Endothelial cell of umbilical vein (primary cell): ENCODE data around the gene MRPL33. TPM values are rescaled to one million over a fixed set of nuclear protein-coding genes. Genes with fewer than 3 reads are reported as not detected.

Experiments used
- BruUV-seq: library from RNA; stranded (reverse); fragments of 400-500 nt; replicated peaks from 2 replicates; lab custom pipeline; 2021; lab: Mats Ljungman, UMichigan
- CTCF ChIA-PET: fragments of 300-600, 350-600 bp; sonication (Branson Sonifier 250); formaldehyde crosslinking; loops from one replicate; lab custom pipeline; 2021; ENCODE audit warnings: antibody characterized with exemption, inconsistent platforms; lab: Charles Lee
- POLR2A ChIA-PET: fragments of 300-600, 350-600 bp; sonication (Branson Sonifier 250); formaldehyde crosslinking; loops from one replicate; lab custom pipeline; 2021; ENCODE audit warnings: antibody characterized with exemption, inconsistent platforms; lab: Charles Lee
- DNase-seq: peaks from one replicate; pipeline ENCODE4 v3.0.0-alpha.2; 2011; ENCODE audit warnings: low read depth, low spot score
- FAIRE-seq: peaks from 2 replicates; lab custom pipeline; 2011; peaks lifted over from hg19 to GRCh38; lab: Jason Lieb, UNC
- H2AFZ ChIP-seq: 2 replicates; pipeline ENCODE4 v1.6.0; 2012; ENCODE audit warnings: low read depth, low read length, control low read depth, inconsistent platforms
- H3K27ac ChIP-seq: 2 replicates; pipeline ENCODE4 v1.5.1; 2011; ENCODE audit warnings: low read depth, mild to moderate bottlenecking, control low read depth, low read length, moderate library complexity; ENCODE audit not compliant: insufficient read depth
- H3K27me3 ChIP-seq, 2 experiments: 2 replicates each; pipeline versions ENCODE4 v1.6.0 to v1.6.1; 2011; ENCODE audit warnings: low read length in 2 of 2, mixed read lengths in 1 of 2; ENCODE audit not compliant: control insufficient read depth in 2 of 2, insufficient read depth in 2 of 2
- H3K36me3 ChIP-seq, 2 experiments: 2 replicates in 1 of 2; 3 replicates in 1 of 2; pipeline ENCODE4 v1.5.1; 2011; ENCODE audit warnings: low read length in 2 of 2, mild to moderate bottlenecking in 1 of 2, moderate library complexity in 1 of 2; ENCODE audit not compliant: control insufficient read depth in 2 of 2, insufficient read depth in 2 of 2; ENCODE audit errors: extremely low read depth in 1 of 2
- H3K4me1 ChIP-seq: 3 replicates; pipeline ENCODE4 v1.5.1; 2011; ENCODE audit warnings: mild to moderate bottlenecking, low read length; ENCODE audit not compliant: control insufficient read depth, insufficient read depth; ENCODE audit errors: extremely low read depth
- H3K4me2 ChIP-seq: 2 replicates; pipeline ENCODE4 v1.6.1; 2011; ENCODE audit warnings: low read length, control low read depth, mixed read lengths; ENCODE audit not compliant: insufficient read depth
- H3K4me3 ChIP-seq, 3 experiments: fragments of 200-600 bp in 1 of 3; sonication (generic), shearing (Covaris generic) in 1 of 3; replicated peaks in 1 of 3; 2 replicates each; pipeline ENCODE4 v1.5.1; 2011 to 2016; ENCODE audit warnings: control low read depth in 3 of 3, low read length in 3 of 3, mild to moderate bottlenecking in 2 of 3, inconsistent platforms in 1 of 3, low read depth in 1 of 3, moderate library complexity in 1 of 3; ENCODE audit not compliant: insufficient read depth in 1 of 3
- H3K79me2 ChIP-seq: 2 replicates; pipeline ENCODE4 v1.6.0; 2012; ENCODE audit warnings: low read length, inconsistent platforms; ENCODE audit not compliant: control insufficient read depth, insufficient read depth
- H3K9ac ChIP-seq: replicated peaks from 2 replicates; pipeline ENCODE3; 2011; ENCODE audit warnings: low read length, control low read depth; ENCODE audit not compliant: insufficient read depth; ENCODE audit errors: extremely low read depth
- H3K9me1 ChIP-seq: replicated peaks from 3 replicates; pipeline ENCODE4 v1.6.0; 2011; ENCODE audit warnings: mild to moderate bottlenecking, low read length; ENCODE audit not compliant: control insufficient read depth, insufficient read depth; ENCODE audit errors: extremely low read depth
- H3K9me3 ChIP-seq: replicated peaks from 2 replicates; pipeline ENCODE4 v1.5.1; 2012; ENCODE audit warnings: low read length, inconsistent platforms; ENCODE audit not compliant: control insufficient read depth, insufficient read depth
- H4K20me1 ChIP-seq: replicated peaks from 2 replicates; pipeline ENCODE3; 2011; ENCODE audit warnings: mild to moderate bottlenecking, low read length; ENCODE audit not compliant: control insufficient read depth, insufficient read depth; ENCODE audit errors: extremely low read depth
- EZH2 ChIP-seq: IDR thresholded peaks from 2 replicates; pipeline ENCODE4 v1.6.1; 2012; ENCODE audit warnings: borderline replicate concordance, low read depth, mild to moderate bottlenecking, moderate library complexity, low read length, inconsistent platforms; ENCODE audit not compliant: severe bottlenecking
- FOS ChIP-seq: IDR thresholded peaks from 2 replicates; pipeline ENCODE4 v1.6.1; 2011; ENCODE audit warnings: mild to moderate bottlenecking, low read length, moderate library complexity, borderline replicate concordance; ENCODE audit not compliant: insufficient read depth
- GATA2 ChIP-seq: IDR thresholded peaks from 2 replicates; pipeline ENCODE4 v1.7.0; 2011; ENCODE audit warnings: low read depth, mild to moderate bottlenecking, moderate library complexity, mixed read lengths, low read length; ENCODE audit not compliant: insufficient read length, insufficient read depth
- JUN ChIP-seq: IDR thresholded peaks from 2 replicates; pipeline ENCODE4 v1.6.1; 2011; ENCODE audit warnings: borderline replicate concordance, low read depth; ENCODE audit not compliant: insufficient read length, insufficient read depth
- MAX ChIP-seq: IDR thresholded peaks from 2 replicates; pipeline ENCODE4 v1.6.1; 2011; ENCODE audit not compliant: insufficient read depth, insufficient read length
- MYC ChIP-seq: IDR thresholded peaks from one replicate; pipeline ENCODE4 v1.6.1; 2011; ENCODE audit warnings: mild to moderate bottlenecking, low read depth, low read length
- POLR2A ChIP-seq: IDR thresholded peaks from 2 replicates; pipeline ENCODE4 v1.6.1; 2012; ENCODE audit warnings: low read depth, mild to moderate bottlenecking, control low read depth, low read length
- POLR2AphosphoS5 ChIP-seq: IDR thresholded peaks from 2 replicates; pipeline ENCODE4 v1.6.1; 2012; ENCODE audit warnings: low read depth, mild to moderate bottlenecking, control low read depth, low read length, moderate library complexity; ENCODE audit not compliant: insufficient read depth
- dilution Hi-C: fragments of 300-500 bp; cut with MboI; formaldehyde crosslinking; loops from one replicate; pipeline ENCODE4 v1.15.0; 2019; ENCODE audit warnings: low sequenced_read_pairs; ENCODE audit not compliant: extremely low pct_ligation_motif_present
- intact Hi-C: fragments of 100-400 bp; cut with micrococcal nuclease; formaldehyde crosslinking; loops from one replicate; pipeline ENCODE4 v1.10.0; 2022
- polyA plus RNA-seq, 4 experiments: library from polyadenylated mRNA; depleted of rRNA in 3 of 4; stranded (reverse) in 3 of 4; unstranded in 1 of 4; fragments of >200 nt; gene quantifications; 2 replicates each; pipeline versions ENCODE4 v1.2.1 to v1.2.3, GENCODE V29; 2011 to 2012; ENCODE audit warnings: missing spikeins in 1 of 4
- total RNA-seq: library from RNA; stranded (reverse); gene quantifications from 2 replicates; pipeline ENCODE4 v1.2.3, GENCODE V29; 2021
- TF ChIP-seq, protein P1 (sequence below), 2 donors: IDR thresholded peaks; 1 replicate in 1 of 2; 2 replicates in 1 of 2; pipeline ENCODE4 v1.5.1; 2011; ENCODE audit warnings: low read length in 2 of 2, mild to moderate bottlenecking in 2 of 2, moderate library complexity in 2 of 2, control low read depth in 1 of 2, inconsistent platforms in 1 of 2, low read depth in 1 of 2; ENCODE audit not compliant: insufficient read depth in 1 of 2; ENCODE audit errors: extremely low read depth in 1 of 2

Gene MRPL33
- total and polyA plus RNA-seq, 2 donors (not counting 3 experiments of a cell fraction or from before 2014, with no cell fraction given) = 36.1 to 97.4 TPM

DNA sequence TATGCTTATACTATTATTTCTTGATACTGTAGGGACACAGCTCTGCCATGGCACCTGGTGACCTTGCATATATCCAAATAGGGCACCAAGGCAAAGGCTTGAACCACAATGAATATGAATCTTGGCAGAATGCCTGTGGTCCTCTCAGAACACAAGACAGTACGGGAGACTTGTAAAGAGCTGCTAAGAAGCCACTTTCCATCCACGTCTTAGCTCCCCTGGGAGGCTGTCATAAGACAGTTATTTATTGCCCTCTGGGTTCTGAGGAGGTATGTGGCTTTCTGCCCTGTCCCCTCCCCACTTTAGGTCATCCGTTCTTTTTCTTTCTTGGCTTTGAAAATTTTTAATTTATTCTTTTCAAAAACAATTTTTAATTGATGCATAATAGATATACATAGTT lies 29.8 kb upstream of the MRPL33 start:
- H3K27ac ChIP-seq = no peak overlapping the region
- FAIRE-seq (no peak), DNase-seq (no peak)
- dilution Hi-C loops (loop anchor here (25.0 kb wide), 1 partner anchor 671 kb away; no protein-coding TSS in a partner anchor), intact Hi-C loops (no loop called here)
- H3K4me3 ChIP-seq = no peak overlapping the region
- TF ChIP-seq MAX (no peak), MYC (no peak), JUN (no peak)
- ChIA-PET CTCF (interaction anchor here (2.0 kb wide), 1 partner anchor 18 kb away, joined by 10 read pairs; no protein-coding TSS in a partner anchor), POLR2A (no interaction called here)
- no peaks in the 10 kb centered on the region for H3K27me3 ChIP-seq
- no TSS peak for BruUV-seq
- no peaks in the 10 kb centered on the region for H3K36me3 ChIP-seq
- H3K9me1 ChIP-seq = no peaks in the 10 kb centered on the region
- H4K20me1 ChIP-seq = no peaks in the 10 kb centered on the region
- no peaks in the 10 kb centered on the region for H3K9me3 ChIP-seq
- no peak overlapping the region for H2AFZ ChIP-seq
- H3K79me2 ChIP-seq = no peaks in the 10 kb centered on the region
- no peak overlapping the region for H3K4me2 ChIP-seq
- H3K9ac ChIP-seq = no peak overlapping the region
- peaks cover 15% of the 10 kb centered on the region for H3K4me1 ChIP-seq

- dilution Hi-C loops = loop anchor here (25.0 kb wide), 1 partner anchor 670 kb away; no protein-coding TSS in a partner anchor
- H3K9ac ChIP-seq = no peak overlapping the region
- FAIRE-seq (no peak), DNase-seq (no peak)
- no TSS peak for BruUV-seq
- H3K27me3 ChIP-seq = no peaks in the 10 kb centered on the region
- no peak overlapping the region for H2AFZ ChIP-seq
- no peaks in the 10 kb centered on the region for H3K79me2 ChIP-seq
- H3K27ac ChIP-seq = no peak overlapping the region
- no peak overlapping the region for H3K4me2 ChIP-seq
- H3K36me3 ChIP-seq = no peaks in the 10 kb centered on the region
- TF ChIP-seq EZH2 (no peak), FOS (no peak), POLR2A (no peak), MAX (no peak), JUN (no peak), MYC (no peak), POLR2AphosphoS5 (no peak), GATA2 (no peak)
- TF ChIP-seq, protein P1, sequence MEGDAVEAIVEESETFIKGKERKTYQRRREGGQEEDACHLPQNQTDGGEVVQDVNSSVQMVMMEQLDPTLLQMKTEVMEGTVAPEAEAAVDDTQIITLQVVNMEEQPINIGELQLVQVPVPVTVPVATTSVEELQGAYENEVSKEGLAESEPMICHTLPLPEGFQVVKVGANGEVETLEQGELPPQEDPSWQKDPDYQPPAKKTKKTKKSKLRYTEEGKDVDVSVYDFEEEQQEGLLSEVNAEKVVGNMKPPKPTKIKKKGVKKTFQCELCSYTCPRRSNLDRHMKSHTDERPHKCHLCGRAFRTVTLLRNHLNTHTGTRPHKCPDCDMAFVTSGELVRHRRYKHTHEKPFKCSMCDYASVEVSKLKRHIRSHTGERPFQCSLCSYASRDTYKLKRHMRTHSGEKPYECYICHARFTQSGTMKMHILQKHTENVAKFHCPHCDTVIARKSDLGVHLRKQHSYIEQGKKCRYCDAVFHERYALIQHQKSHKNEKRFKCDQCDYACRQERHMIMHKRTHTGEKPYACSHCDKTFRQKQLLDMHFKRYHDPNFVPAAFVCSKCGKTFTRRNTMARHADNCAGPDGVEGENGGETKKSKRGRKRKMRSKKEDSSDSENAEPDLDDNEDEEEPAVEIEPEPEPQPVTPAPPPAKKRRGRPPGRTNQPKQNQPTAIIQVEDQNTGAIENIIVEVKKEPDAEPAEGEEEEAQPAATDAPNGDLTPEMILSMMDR (IDR thresholded peaks at IDR 0.05; ENCODE audit: extremely low read depth in 1 of 2, insufficient read depth in 1 of 2, low read depth in 1 of 2, low read length in 2 of 2) = no peak
- ChIA-PET CTCF (interaction anchor here (0.6 to 2.0 kb wide), 2 partner anchors 19 to 641 kb away, joined by 3 to 10 read pairs; no protein-coding TSS in a partner anchor), POLR2A (no interaction called here)
- intact Hi-C loops = no loop called here
- peaks cover 10% of the 10 kb centered on the region for H3K4me1 ChIP-seq
- H3K4me3 ChIP-seq = no peak overlapping the region
- H3K9me3 ChIP-seq = no peaks in the 10 kb centered on the region
- no peaks in the 10 kb centered on the region for H4K20me1 ChIP-seq
- no peaks in the 10 kb centered on the region for H3K9me1 ChIP-seq
These were observed 28.9 kb upstream of the MRPL33 start for GRCh38 chr2:27742571-27742970.
